Glutamatergic neuron (in vitro differentiated cells): Measurements from ENCODE around the gene CDYL. TPM values are rescaled to one million over a fixed set of nuclear protein-coding genes. Genes with fewer than 3 reads are reported as not detected.

Experiments used
- DNase-seq: peaks from one replicate; pipeline ENCODE4 v3.0.0; 2022
- H3K27ac Mint-ChIP-seq: one replicate; pipeline ENCODE4 v1.8.0; 2020; ENCODE audit warnings: mild to moderate bottlenecking, mixed read lengths, inconsistent platforms; ENCODE audit not compliant: unreplicated experiment
- H3K27me3 Mint-ChIP-seq: one replicate; pipeline ENCODE4 v1.8.0; 2020; ENCODE audit warnings: mild to moderate bottlenecking, moderate library complexity, mixed read lengths, inconsistent platforms; ENCODE audit not compliant: unreplicated experiment
- H3K36me3 Mint-ChIP-seq: one replicate; pipeline ENCODE4 v1.8.0; 2020; ENCODE audit warnings: mild to moderate bottlenecking, mixed read lengths, inconsistent platforms; ENCODE audit not compliant: unreplicated experiment
- H3K4me1 Mint-ChIP-seq: one replicate; pipeline ENCODE4 v1.8.0; 2020; ENCODE audit warnings: mild to moderate bottlenecking, low read depth, mixed read lengths, inconsistent platforms; ENCODE audit not compliant: unreplicated experiment
- H3K4me3 Mint-ChIP-seq: one replicate; pipeline ENCODE4 v1.8.0; 2020; ENCODE audit warnings: mild to moderate bottlenecking, mixed read lengths, inconsistent platforms; ENCODE audit not compliant: unreplicated experiment
- H3K9me3 Mint-ChIP-seq: one replicate; pipeline ENCODE4 v1.8.0; 2020; ENCODE audit warnings: mild to moderate bottlenecking, moderate library complexity, mixed read lengths, inconsistent platforms; ENCODE audit not compliant: unreplicated experiment
- CTCF ChIP-seq: fragments of 200-600 bp; sonication (generic); IDR thresholded peaks from one replicate; pipeline ENCODE4 v1.5.0; 2021; ENCODE audit not compliant: partially characterized antibody, unreplicated experiment
- total RNA-seq: library from RNA; stranded (reverse); fragmentation: NEBNext Ultra II Directional; extraction: Animal tissue kit (Norgen Biotek cat#: 25700); gene quantifications from one replicate; pipeline ENCODE4 v1.2.1, GENCODE V29; 2021; ENCODE audit not compliant: unreplicated experiment

CDYL gene
- total RNA-seq, 1 donor from 2014 or later: 63.3 TPM

- H3K9me3 Mint-ChIP-seq: peaks cover 13% of the 10 kb centered on the region
- peaks cover 3% of the 10 kb centered on the region for H3K27me3 Mint-ChIP-seq
- no peak for TF ChIP-seq CTCF
- H3K27ac Mint-ChIP-seq: no peak overlapping the region
- H3K4me1 Mint-ChIP-seq: peaks cover 57% of the 10 kb centered on the region
- no peaks in the 10 kb centered on the region for H3K36me3 Mint-ChIP-seq
- DNase-seq: no peak
- peak overlapping the region; percentile 32 for H3K4me3 Mint-ChIP-seq
Observed at GRCh38 chr6:4931530-4932227, 155.5 kb downstream of the CDYL start.

- Mint-ChIP-seq H3K27ac (peak overlapping the region; percentile 85), H3K27me3 (peaks cover 3% of the 10 kb centered on the region), H3K36me3 (no peaks in the 10 kb centered on the region), H3K4me3 (peak overlapping the region; percentile 80), H3K9me3 (peaks cover 13% of the 10 kb centered on the region), H3K4me1 (peaks cover 57% of the 10 kb centered on the region)
- DNase-seq: no peak
- TF ChIP-seq CTCF: no peak
Observed at GRCh38 chr6:4932228-4932903, 156.2 kb downstream of the CDYL start.

- H3K27me3 Mint-ChIP-seq: no peaks in the 10 kb centered on the region
- TF ChIP-seq CTCF: no peak
- H3K4me1 Mint-ChIP-seq: peaks cover 40% of the 10 kb centered on the region
- no peak overlapping the region for H3K4me3 Mint-ChIP-seq
- H3K9me3 Mint-ChIP-seq: peaks cover 13% of the 10 kb centered on the region
- no peaks in the 10 kb centered on the region for H3K36me3 Mint-ChIP-seq
- no peak for DNase-seq
- H3K27ac Mint-ChIP-seq: peak overlapping the region; percentile 37
Observed at GRCh38 chr6:4935486-4935885, 159.3 kb downstream of the CDYL start.

- Mint-ChIP-seq H3K36me3 (no peaks in the 10 kb centered on the region), H3K9me3 (peaks cover 10% of the 10 kb centered on the region), H3K4me1 (peaks cover 42% of the 10 kb centered on the region), H3K27ac (peak overlapping the region; percentile 64), H3K27me3 (no peaks in the 10 kb centered on the region), H3K4me3 (no peak overlapping the region)
- no peak for TF ChIP-seq CTCF
- DNase-seq: no peak
Observed at GRCh38 chr6:4935975-4936680, 159.9 kb downstream of the CDYL start.
